ENCODE measurements around the gene KAT8.

DNA sequence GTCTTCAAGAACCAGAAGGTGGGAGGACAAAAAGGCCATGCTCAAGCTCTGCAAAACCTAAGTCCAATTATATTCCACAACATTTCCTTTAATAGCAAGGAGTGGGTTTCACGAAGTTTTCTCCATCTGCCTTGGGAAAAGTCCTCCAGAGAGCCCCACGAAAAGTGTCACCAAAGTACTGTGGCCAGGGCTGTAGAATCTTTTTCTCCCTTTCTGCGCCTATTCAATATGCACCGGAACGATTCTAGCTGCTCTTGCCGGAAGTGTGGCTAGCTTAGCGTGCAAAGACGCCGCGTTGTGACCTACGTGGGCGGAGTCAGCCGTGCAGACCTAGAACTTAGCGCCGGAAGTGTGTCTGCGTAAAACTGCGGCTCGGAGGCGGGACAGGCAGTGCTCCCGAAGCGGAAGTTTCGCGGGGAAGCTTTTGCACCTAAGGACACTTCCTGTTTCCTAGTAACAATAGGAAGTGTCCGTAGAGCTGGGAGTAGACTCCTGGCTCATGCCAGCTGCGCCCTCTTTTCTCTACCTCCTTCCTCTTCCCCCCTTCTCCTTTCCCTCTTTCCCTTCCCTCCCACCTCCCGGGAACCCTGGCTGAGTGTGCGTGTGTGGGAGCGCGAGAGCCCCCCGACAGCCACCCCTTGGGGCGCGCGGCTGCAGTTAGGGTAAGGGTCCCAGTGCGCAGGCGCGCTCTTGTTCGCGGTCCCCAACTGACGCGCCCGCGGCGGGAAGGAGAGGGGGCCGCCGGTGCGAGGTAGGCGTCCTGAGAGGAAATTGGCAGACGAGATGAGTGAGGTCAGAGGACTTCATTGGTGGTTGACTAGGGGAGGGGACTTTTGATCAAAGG, 43.3 kb upstream of the KAT8 start, which contains the start of the genes ZNF646 and ZNF668:
- TF ChIP-seq, protein P1, sequence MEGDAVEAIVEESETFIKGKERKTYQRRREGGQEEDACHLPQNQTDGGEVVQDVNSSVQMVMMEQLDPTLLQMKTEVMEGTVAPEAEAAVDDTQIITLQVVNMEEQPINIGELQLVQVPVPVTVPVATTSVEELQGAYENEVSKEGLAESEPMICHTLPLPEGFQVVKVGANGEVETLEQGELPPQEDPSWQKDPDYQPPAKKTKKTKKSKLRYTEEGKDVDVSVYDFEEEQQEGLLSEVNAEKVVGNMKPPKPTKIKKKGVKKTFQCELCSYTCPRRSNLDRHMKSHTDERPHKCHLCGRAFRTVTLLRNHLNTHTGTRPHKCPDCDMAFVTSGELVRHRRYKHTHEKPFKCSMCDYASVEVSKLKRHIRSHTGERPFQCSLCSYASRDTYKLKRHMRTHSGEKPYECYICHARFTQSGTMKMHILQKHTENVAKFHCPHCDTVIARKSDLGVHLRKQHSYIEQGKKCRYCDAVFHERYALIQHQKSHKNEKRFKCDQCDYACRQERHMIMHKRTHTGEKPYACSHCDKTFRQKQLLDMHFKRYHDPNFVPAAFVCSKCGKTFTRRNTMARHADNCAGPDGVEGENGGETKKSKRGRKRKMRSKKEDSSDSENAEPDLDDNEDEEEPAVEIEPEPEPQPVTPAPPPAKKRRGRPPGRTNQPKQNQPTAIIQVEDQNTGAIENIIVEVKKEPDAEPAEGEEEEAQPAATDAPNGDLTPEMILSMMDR (conservative IDR thresholded peaks at IDR 0.05; ENCODE audit: low read length): no peak
- TF ChIP-seq EZH2phosphoT487 (IDR thresholded peaks at IDR 0.05; ENCODE audit: borderline replicate concordance, low read depth, low read length): no peak
